Spleen (tissue), 7 donors: Measurements from ENCODE around the gene TBX1.

Experiments used
- CTCF ChIP-seq, 11 experiments: fragments of 200-600 bp in 7 of 11; fragments of 450-650 bp in 4 of 11; sonication (generic) in 4 of 11; IDR thresholded peaks in 8 of 11; conservative IDR thresholded peaks in 3 of 11; 1 replicate in 7 of 11; 2 replicates in 4 of 11; pipeline versions ENCODE4 v1.4.0 to v1.8.0; 2016 to 2021; ENCODE audit warnings: antibody characterized with exemption in 11 of 11, inconsistent platforms in 4 of 11, mild to moderate bottlenecking in 1 of 11
- POLR2A ChIP-seq, 3 donors: fragments of 450-650 bp; IDR thresholded peaks; one replicate each; pipeline ENCODE4 v1.5.1; 2017; ENCODE audit warnings: antibody characterized with exemption in 3 of 3, mild to moderate bottlenecking in 1 of 3
- POLR2AphosphoS5 ChIP-seq, 3 donors: sonication (generic); formaldehyde crosslinking; IDR thresholded peaks; one replicate each; pipeline ENCODE4 v1.5.1; 2017; ENCODE audit warnings: antibody characterized with exemption in 3 of 3
- donor health status: DM: no; HTN: no; CAD: no; lungs with moderate emphysema.
- donor health status: DM: no; HTN: no; CAD: no.
- donor health status: DM: no; HTN: no; CAD: no.

- TF ChIP-seq CTCF (IDR thresholded peaks at IDR 0.05 in 8 of 11, conservative IDR thresholded peaks at IDR 0.05 in 3 of 11) (no peak), POLR2AphosphoS5 (IDR thresholded peaks at IDR 0.05) (no peak), POLR2A (IDR thresholded peaks at IDR 0.05) (no peak)
Observed at GRCh38 chr22:19722982-19723231, 37.7 kb upstream of the TBX1 start.
